GM19099 (cell line): ENCODE results near the gene ALPL.

ENCODE experiments used
- POLR2A ChIP-seq: IDR thresholded peaks from 3 replicates; pipeline ENCODE4 v1.6.1; 2011; ENCODE audit warnings: low read depth; ENCODE audit not compliant: insufficient read length; ENCODE audit errors: extremely low read depth

ALPL gene

DNA sequence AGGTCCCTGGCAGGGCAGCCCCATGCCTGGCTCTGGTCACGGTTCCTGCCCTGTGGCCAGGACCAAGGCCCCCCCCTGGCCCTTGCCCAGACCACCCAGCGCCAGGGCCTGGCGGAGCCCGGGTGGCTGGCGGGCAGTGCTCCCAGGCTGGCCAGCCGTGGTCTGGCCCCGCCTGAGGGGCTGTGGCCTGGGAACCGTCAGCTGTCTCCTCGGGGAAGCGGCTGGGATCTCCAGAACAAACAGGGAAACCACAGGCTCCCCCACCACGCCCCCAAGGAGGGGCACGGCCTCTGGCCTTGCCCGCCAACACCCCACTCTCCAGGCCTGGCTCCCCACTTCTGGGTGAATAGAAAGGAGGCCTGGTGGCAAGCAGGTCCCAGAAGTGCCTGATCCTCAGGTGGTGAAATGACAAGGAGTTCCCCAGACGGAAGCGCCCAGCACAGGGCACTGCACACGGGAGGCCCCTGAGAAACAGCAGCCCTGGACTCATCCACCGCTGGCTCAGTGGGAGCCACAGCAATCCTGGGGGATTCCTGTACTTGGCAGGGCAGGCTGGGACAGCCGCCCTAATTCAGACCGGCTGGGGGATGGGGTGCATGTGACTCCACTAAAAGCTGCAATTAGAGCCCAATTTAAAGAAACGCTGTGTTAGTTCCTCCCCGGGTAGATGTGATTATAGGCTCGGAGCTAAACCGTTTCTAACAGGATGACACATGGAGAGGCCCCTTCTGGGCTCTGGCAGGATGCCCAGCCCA, 81.1 kb downstream of the ALPL start:
- no peak for TF ChIP-seq POLR2A

DNA sequence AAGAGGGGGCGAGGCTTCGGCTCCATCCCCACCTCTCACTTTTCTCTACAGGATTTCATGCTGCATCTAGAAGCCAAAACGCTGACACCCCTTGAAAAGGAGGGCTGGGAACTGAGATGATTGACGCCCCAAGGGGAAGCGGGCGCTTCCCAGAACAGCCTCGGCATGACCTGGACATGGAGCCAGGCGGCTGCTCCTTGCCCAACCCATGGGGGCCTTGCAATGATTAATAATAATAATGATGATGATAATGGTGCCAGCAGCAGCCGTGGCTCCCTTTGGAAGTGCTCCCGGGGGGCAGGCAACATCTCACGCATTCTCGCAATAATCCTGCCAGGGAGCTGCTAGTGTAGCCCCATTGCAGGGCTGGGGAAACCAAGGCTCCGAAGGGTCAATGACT, 81.7 kb downstream of the ALPL start:
- TF ChIP-seq POLR2A = no peak

DNA sequence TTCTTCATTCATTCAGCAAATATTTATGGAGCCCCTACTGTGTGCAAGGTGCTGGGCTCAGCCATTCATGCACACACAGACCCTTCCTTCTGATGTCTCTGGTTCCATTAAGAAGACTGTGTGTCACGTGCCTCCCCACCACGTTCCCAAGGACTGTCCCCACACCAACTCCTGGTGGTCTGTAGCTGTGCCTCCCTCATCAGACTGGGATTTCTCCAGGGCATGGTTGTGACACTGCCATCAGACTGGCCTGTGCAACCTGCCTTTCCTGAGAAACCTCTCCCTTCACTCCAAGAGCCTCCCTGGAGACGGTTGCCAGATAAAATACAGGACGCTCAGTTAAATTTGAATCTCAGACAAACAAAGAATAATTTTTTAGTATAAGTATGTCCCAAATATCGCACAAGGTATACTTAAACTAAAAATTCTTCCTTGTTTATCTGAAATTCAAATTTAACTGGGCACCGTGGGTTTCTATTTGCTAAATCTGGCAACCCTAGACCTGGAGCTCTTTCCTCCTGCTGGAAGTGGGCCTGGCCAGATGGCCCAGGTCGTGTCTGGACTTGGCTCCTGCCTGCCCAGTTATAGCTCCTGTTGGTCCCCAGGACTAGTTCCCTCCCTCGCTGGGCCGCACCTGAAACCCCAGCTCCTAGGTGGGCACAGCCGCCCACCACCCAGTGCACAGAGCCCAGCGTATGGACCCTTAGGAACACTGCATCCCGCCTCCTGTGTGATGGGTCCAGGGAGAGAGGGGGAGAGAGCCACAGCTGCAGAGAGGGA, 83.1 kb downstream of the ALPL start:
- no peak for TF ChIP-seq POLR2A

DNA sequence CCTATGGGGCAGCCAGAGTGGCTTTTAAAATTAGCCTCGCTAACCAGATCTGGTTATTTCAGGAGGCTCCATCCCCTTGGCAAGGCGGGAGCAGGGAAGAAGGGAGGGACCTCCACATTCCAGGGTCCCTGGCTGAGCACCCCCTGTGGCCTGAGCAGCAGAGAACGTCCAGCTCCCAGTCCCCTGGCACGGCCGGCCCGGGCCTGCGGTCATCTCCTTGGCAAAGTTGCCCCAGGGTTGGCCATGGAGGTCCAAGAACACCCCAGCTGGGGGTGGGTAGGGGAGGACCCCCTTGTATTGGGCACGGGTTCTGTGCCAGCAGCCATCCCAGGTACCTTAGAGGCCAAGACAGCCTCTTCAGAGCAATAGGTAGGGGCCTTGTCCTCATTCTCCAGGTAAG, 84.0 kb downstream of the ALPL start:
- no peak for TF ChIP-seq POLR2A

DNA sequence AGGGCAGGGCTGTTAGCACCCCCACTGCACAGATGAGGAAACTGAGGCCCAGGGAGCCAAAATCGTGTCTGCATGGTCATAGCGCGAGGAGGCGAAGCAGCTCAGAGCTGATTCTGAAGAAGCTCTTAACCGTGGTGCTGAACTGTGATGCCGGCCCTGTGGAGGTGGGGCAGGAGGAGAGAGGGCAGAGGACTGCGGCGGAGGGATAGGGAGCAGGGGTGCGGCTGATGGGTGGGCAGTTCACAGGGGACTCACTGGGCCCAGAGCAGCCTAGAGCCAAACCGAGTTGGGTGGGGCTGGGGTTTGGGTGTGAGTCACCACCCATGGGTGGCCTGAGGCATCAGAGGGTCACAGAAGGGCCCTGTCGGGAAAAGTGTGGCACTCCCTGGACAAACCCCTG, 85.3 kb downstream of the ALPL start:
- TF ChIP-seq POLR2A = no peak

DNA sequence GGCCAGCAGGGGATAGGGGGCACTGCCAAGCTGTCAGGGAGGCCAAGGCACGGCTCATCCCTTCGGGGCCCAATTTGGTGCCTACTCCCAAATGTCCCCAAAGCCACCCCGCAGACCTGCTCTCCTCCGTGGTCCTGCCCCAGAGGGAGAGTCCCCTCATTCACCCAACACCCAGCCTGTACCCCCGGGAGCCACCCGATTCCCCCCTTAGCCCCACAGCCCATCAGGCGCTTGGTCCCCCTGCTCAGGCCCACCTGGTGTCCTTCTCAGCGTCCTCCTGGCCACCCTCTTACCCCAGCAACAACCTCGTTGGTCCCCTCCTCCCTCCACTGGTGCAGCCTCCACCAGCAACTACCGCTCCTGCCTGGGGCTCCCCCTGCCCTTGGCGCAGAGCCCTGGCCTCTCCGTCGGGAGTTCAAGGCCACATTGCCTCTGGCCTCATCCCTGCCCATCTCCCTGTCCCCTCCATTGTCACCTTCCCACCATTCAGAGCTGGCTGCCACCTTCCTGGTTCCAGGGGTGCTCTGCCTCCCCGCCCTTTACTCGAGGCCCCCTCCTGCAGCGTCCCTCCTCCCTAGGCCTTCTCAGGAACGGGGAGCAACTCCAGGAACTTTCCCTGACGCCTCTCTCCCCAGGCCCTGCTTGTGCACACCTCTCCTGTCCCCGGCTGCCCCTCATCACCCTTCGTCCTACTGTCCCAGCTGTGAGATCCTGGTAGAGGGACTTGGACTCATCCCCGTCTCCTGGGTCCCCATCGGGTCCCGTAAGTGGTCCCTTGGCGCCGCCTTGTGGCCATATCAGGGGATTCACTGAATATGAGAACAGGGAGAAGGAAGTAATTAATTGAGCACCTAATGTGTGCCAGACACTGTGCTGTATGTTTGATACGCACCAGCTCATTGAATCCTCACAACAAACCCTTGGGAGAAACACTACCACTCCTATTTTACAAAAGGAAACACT, 86.0 kb downstream of the ALPL start:
- TF ChIP-seq POLR2A = no peak

DNA sequence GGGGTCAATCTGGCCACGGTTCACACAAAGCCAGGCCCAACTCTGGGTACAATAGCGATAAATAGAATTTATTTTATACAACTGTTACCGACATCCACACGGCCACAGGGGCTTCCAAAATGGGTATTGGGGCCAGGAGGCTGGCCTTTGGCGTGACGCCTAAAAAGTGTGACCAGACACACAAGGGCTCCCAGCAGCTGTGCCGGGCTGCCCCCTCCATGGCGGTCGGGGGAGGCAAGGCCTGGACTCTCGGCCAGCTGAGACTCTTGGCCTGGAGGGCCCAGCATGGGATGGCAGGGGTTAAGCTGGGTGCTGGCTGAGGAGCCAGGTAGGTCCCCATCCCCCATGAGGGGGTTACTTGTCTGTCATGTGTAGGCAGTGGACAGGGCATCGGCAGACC, 87.0 kb downstream of the ALPL start:
- no peak for TF ChIP-seq POLR2A

DNA sequence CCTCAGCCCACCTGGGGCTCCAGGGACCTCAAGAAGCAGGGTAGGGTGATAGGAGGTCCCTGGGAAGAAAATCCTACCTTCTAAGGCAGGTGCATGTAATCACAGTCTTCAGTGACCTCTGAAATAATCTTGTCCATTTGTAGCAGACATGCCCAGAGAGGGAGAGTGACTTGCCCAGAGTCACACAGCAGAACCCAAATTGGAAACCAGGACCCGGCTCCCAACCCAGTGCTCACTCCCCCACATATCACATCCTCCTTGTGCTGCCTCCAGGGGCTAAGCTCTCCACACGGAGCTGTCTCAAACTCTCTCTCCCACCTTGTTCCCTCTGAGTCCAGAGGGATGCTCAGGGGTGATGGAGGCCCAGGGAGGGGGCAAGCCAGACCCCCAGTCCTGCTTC, 87.4 kb downstream of the ALPL start:
- TF ChIP-seq POLR2A = no peak

DNA sequence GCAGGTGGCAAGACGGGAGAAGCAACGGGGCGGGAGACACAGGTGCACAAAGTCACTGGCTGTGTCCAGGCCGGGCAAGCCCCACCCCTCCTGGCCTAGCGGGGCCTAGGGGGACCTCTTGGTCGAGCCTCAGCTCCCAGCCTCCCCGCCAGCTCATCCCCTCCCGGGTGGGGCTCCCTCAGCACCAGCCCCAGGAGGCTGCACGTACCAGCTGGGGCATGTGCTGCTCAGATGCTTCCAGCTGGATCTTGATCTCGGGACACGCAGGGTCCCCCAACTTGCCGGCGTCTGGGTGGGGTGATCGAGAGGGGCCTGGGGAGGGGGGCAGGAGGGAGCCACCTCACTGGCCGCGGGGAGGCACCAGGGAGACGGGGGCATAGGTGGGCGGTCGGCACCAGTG, 88.5 kb downstream of the ALPL start:
- TF ChIP-seq POLR2A = no peak

DNA sequence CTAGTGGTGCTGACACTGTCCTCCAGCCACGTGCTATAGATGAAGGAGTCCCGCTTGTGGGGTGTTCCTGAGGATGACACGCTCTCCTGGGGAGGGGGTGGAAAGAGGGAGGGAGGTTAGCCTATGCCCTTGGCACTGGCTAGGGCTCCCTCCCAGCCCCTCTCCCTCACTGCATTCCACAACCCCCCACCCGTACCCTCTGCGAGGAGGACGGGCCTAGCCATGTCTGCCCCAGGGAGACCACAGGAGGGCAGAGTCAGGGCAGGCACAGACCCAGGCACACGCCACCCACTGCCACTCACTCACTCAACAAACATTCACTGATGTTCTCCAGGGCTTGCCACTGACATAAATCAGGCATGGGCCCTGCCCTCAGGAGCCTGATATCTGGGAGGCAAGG, 89.2 kb downstream of the ALPL start:
- TF ChIP-seq POLR2A = no peak

DNA sequence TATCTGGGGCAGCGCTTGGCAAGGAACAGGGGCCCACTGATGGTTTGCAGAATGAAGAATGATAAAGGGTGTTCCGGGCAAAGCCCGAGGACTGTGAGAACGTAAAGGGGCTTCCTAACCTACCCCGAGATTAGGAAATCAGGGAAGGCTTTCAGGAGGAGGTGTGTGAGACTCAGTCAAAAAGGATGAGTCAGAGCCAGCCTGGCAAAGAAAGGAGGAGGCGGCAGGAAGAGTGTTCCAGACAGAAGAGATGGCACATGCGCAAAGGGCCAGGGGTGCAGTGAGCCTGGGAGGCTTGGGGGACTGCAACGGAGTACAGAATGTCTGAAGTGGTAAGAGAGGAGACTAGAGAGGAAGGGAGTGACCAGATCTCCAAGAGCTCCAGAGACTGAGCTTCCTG, 89.7 kb downstream of the ALPL start:
- no peak for TF ChIP-seq POLR2A

DNA sequence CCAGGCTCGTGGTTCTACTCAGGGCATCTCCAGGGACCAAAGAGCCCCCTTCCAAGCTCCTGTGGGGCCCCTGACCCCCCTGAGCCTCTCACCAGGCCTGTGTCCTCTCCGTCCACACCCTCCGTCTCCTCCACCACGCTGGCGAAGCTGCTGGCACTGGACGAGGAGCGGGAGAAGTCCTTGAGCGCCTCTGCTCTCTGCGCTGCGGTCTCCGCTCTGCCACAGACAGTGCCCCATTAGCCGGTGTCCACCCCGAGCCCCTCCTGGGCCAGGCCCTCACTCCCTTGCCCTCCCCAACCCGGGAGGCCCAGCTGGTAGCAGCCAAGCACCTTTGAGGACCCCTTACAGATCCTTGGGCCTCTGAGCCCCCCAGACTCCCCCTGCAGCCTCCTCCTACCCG, 90.2 kb downstream of the ALPL start:
- no peak for TF ChIP-seq POLR2A

DNA sequence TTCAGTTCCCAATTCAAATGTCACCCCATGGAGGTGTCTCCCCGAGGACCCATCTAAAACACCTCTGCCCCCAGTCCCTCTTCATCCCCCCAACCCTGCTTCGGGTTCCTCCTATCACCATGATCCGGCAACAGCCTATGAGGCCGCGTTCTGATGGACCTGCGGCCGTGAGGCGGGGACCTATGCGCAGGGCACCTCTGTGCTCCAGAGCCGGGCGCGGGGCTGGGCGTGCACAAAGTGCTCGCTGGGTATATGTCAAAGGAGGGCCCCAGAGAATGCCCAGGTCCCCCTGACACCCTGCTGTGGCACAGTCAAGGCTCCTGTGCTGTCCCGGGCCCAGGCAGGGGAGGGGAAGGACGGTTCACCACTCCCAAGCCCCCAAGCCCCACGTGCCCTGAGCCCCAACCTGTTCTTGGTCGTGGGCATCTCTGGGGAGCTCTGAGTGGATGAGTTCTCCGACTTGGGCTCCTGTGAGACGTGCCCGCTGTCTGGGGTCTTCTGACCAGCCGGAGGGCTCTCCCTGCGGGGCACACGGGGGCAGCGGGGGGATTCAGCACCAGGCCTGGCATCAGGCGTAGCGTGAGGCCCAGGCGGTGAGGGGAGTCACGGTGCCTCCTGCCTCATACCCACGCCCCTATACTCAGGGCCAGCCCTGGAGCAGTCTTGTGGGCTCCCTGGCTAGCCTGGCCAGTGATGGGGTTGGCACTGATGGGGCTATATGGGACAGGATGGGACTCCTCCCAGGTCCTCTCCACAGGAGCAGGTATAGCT, 92.2 kb downstream of the ALPL start:
- no peak for TF ChIP-seq POLR2A
